Epidermal melanocyte (primary cell): ENCODE measurements around the gene CBY1.
"Not testable (repeated sequence)": the region's sequence is repeated elsewhere in the genome, so short reads cannot be mapped to it uniquely, and the experiment has no call there.

Source experiments
- DNase-seq: peaks from one replicate; pipeline ENCODE4 v3.0.0; 2011; ENCODE audit warnings: low spot score; ENCODE audit not compliant: insufficient read length

CBY1 gene

DNA sequence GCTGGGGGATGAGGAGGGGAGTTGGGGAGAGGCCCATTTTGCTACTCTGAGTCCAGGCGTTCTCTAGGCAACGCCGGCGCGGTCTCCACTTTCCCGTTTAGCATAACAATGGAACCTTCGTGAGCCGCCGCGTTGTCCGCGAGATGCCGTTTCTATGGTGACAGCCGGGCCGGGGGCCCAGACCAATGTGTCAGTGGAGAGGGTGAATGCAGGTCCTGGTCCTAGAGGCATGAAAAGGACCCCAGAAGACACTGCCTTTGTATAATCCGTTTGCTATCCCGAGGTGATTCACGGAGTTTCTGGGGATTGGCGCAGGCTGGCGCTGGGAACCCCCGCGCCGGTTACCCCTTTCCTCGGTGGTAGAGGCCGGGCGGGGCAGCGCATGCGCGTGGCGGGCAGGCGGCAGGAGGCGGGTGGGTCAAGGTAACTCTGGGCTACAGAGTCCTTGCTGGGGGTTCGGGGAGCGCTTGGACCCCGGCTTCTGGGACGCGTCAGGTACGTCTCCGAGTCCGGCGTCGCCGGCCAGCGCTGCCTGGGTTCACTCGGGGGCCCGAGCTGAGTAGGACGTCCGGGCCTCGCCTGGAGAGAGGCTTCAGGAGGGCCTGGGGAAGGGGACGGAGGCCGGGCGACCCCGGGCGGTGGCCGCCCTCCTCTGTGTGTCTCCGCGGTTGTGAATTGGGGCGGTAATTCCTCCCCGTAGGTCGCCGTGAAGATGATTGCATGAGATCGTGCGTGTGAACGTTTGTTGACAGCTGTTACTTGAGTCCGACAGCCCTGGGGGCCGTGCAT lies at the start of gene CBY1, which contains the start of gene FAM227A:
CBY1 (plus strand) TSS at position 383 of the 789 bp plus-strand sequence. CDS start 11,417 bp downstream, outside the sequence.
FAM227A (minus strand) TSS at position 137 of the 789 bp plus-strand sequence. CDS start 6,224 bp downstream, outside the sequence.
- DNase-seq: peak; percentile 91

GRCh38 chr22:38607680-38608079 lies 48.8 kb upstream of the CBY1 start:
- no peak for DNase-seq

GRCh38 chr22:38608992-38609750 lies 47.3 kb upstream of the CBY1 start:
- DNase-seq: no peak

DNA sequence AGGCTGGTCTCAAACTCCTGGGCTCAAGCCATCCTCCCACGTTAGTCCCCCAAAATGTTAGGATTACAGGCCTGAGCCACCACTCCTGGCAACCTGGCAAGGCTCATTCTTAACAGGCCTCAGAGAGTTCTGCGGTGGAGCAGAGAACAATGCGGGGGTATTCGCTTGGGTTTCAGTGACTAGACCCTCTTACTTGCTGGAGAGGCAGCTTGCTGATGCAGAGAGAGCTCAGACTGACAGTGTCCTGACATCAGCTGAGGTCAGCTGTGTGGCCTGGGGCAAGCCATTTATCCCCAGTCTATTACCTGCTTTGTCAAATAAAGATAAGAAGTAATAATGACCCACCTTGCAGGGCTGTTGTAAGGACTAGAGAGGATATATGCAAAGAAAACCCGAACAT lies 46.2 kb upstream of the CBY1 start:
- no peak for DNase-seq

DNA sequence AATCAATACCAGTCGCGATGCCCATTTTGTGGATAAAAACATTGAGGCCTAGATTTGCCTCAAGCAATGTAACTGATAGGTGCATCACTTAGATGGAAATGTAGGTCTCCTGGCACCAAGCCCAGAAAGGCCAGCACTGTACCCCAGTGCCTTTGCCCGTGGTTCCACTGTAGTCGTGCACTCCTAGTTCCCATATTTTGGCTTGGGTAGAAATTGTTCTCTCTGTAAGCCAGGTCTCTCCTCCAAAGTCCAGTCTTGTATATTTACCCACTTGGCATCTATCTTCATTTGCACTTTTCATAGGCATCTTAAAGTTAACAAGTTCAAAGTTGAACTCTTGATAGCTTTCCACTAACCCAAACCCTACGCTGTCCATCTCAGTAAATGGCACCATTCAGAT lies 44.9 kb upstream of the CBY1 start:
- no peak for DNase-seq

GRCh38 chr22:38612217-38613006 lies 44.0 kb upstream of the CBY1 start:
- no peak for DNase-seq

GRCh38 chr22:38613588-38613987 lies 42.9 kb upstream of the CBY1 start:
- no peak for DNase-seq

DNA sequence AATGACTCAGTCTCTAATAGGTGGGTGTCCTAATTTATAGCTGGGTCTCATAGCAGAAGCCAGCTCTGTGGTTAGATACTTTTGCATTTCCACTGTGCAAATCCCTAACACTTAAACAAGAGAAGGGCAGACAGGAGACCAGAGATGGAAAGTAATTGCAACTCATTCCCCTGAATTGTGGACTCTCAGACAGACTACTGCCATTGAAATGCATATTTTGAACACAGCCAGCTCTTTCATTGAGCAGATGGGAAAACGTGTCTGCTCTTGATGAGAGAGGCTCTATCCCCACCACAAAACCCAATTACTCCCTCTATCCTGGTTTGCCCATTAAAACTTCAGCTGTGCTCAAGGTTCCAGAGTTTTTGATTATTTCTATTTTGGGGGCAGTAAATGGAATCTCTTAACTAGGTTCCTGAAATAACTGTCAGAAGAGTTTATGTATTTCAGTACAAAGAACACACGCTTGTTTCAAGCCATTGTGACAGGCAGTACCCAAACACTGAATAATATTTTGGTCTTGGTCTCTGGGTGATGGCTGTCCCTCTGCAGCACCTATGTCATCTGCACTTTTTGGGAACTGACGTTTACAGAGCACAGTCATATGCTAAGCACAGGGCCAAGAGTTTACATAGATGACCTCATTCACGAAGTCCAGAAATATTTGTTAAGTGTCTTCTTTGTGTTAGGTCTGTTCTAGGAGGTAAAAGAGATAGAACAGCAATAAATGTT lies 41.9 kb upstream of the CBY1 start:
- DNase-seq: no peak

- not testable (repeated sequence) for DNase-seq
Observed at GRCh38 chr22:38615064-38615405, 41.4 kb upstream of the CBY1 start.

- DNase-seq: no peak
Observed at GRCh38 chr22:38618258-38618657, 38.2 kb upstream of the CBY1 start.

DNA sequence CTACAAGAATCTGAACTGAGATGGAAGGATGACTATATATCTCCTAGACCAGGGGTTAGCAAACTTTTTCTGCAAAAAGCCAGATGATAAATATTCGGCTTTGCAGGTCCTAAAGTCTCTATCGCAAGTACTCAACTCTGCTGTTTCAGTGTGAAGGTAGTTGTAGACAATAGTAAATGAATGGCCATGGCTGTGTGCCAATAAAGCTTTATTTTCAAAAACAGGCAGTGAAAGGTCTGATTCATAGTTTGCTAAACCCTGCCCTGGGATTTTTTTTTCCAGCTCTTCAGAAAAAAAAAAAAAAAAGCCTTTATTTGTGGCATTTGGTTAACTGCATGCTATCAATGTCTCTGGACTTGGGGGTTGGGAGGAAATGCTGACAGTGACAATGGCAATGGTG lies 37.8 kb upstream of the CBY1 start:
- DNase-seq: no peak

DNA sequence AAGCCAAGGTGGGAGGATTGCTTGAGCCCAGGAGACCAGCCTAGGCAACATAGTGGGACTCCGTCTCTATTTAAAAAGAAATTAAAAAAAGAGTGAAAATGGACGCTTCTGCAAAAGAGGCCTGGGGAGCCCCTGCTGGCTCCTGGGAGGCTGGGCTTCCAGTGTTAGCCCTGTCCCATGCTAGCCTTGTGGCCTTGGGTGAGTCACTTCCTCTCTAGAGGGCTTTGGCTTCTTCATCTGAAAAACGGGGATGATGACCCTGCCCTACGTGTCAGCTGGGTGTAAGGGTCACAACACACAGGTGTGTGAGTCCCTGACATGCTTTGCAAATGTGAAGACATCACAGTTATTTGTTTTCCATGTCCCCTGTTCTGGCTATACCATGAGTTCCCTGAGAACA lies 33.1 kb upstream of the CBY1 start:
- no peak for DNase-seq

DNA sequence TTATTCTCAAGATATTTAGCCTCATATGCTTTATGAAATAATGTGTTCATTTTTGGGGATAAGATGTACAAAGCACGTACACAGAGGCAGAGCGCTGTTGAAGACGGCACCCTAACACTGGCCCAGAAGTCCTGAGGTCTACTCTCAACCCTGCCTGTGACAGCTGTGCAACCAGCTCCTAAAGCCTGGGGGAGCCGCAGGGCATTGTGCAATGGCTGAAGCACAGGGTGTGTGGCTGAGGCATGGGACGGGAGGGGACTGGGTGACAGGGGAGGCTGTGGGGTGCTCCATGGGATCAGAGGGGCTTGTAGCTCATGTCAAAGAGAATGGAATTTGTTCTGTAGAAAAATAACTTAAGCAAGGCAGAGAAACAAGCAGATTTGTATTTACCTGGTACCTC lies 28.0 kb upstream of the CBY1 start:
- DNase-seq: no peak

GRCh38 chr22:38629108-38629507 lies 27.3 kb upstream of the CBY1 start:
- DNase-seq: no peak

GRCh38 chr22:38631724-38632123 lies 24.7 kb upstream of the CBY1 start:
- no peak for DNase-seq

- DNase-seq: no peak
Observed at GRCh38 chr22:38632528-38632927, 23.9 kb upstream of the CBY1 start.

DNA sequence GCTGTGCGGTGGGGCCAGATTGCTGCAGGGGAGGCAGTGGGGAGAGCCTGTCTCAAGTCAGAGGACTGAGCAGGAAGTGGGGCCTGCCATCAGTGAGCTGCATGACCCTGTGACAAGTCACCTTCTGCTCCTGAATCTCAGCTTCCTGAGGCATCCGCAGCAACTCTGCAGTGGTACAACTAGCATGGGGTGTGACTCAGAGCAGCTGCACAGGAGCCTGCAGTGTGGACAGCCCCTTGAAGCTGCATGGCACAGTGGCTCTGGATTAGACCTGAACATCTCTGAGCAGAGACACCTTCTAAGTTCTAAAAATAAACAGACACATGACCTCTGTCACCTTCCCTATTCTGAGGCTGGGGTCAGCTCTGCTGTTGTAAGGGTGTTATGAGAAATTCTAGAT lies 18.2 kb upstream of the CBY1 start:
- DNase-seq: no peak

DNA sequence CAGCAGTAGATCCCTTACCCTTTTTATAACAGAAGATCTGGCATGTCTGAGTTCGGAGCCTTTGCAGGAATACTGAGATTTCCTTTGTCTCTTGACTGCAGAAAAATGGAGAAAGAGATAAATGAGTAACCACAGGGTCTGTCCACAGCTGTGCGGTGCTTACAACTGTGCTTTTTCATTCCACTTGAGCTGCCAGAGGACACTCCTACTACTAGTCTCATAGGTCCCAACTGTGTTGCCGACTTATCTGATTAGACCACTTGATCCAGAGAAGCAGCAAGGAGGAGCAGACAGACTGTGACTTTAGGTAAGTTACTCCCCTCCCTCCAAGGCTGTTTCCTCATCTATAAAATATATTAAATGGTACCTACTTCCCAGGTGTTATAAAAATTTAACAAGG lies 17.7 kb upstream of the CBY1 start:
- peak; percentile 22 for DNase-seq

- DNase-seq: no peak
Observed at GRCh38 chr22:38641476-38642040, 14.9 kb upstream of the CBY1 start.

DNA sequence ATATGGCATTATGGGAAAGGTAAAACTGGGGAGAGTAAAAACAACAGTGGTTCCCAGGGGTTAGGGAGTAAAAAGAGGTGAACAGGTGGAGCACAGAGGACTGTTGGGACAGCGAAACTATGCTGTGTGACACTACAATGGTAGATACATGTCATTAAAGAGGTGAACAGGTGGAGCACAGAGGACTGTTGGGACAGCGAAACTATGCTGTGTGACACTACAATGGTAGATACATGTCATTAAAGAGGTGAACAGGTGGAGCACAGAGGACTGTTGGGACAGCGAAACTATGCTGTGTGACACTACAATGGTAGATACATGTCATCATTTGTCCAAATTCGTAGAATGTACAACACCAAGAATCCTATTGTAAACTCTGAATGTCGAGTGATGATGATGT lies 12.2 kb upstream of the CBY1 start:
- not testable (repeated sequence) for DNase-seq

DNA sequence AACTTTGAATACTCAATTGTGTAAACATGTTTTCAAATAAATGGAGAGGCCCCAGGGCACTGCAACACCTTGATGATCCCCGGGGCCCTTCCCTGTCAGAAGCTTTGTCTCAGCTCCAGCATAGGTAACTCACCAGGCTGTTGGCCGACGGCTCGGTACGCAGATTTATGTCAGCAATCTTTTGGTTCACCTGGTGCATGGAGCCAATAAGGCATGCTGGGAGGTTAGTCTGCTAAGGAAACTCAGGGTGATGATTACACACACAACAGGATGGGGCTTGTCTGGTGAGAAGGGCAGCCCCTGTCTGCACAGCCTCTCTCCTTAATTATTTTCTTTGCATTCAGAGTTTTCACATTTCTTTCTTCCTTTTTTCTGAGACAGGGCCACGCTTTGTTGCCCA lies 11.0 kb upstream of the CBY1 start:
- DNase-seq: no peak
